H1 (cell line): ENCODE measurements around the gene FAH. TPM values are rescaled to one million over a fixed set of nuclear protein-coding genes. Genes with fewer than 3 reads are reported as not detected.

ENCODE experiments used
- CTCF ChIA-PET: fragments of 300-600 bp; sonication (Branson Sonifier 250); formaldehyde crosslinking; loops from one replicate; lab custom pipeline; 2021; ENCODE audit not compliant: partially characterized antibody; lab: Charles Lee
- POLR2A ChIA-PET: fragments of 300-600 bp; sonication (Branson Sonifier 250); formaldehyde crosslinking; loops from one replicate; lab custom pipeline; 2021; ENCODE audit warnings: inconsistent platforms; ENCODE audit not compliant: partially characterized antibody; lab: Charles Lee
- DNase-seq, 2 experiments: peaks; one replicate each; pipeline versions ENCODE4 v3.0.0 to v3.0.0-alpha.2; 2010 to 2022; ENCODE audit warnings: low spot score in 2 of 2, low read depth in 1 of 2, mixed read lengths in 1 of 2
- FAIRE-seq: peaks from 2 replicates; lab custom pipeline; 2011; peaks lifted over from hg19 to GRCh38; lab: Jason Lieb, UNC
- H2AFZ ChIP-seq: 2 replicates; pipeline ENCODE4 v1.8.1; 2012; ENCODE audit warnings: low read length, inconsistent platforms
- H2AK5ac ChIP-seq: 2 replicates; pipeline ENCODE4 v1.6.1; 2013; ENCODE audit warnings: low read depth, low read length
- H2BK120ac ChIP-seq: replicated peaks from 2 replicates; pipeline ENCODE3; 2013; ENCODE audit warnings: low read depth, low read length, inconsistent platforms
- H2BK12ac ChIP-seq: 2 replicates; pipeline ENCODE4 v1.6.1; 2013; ENCODE audit warnings: low read depth, low read length
- H2BK15ac ChIP-seq: 2 replicates; pipeline ENCODE4 v1.6.1; 2013; ENCODE audit warnings: low read length
- H2BK20ac ChIP-seq: 2 replicates; pipeline ENCODE4 v1.6.1; 2013; ENCODE audit warnings: low read length
- H2BK5ac ChIP-seq: 2 replicates; pipeline ENCODE4 v1.6.1; 2013; ENCODE audit warnings: low read depth, low read length
- H3K14ac ChIP-seq: 2 replicates; pipeline ENCODE4 v1.6.1; 2013; ENCODE audit warnings: inconsistent platforms; ENCODE audit not compliant: insufficient read length
- H3K18ac ChIP-seq: 2 replicates; pipeline ENCODE4 v1.6.1; 2013; ENCODE audit warnings: low read length; ENCODE audit errors: extremely low read depth
- H3K23ac ChIP-seq: 2 replicates; pipeline ENCODE4 v1.6.1; 2013; ENCODE audit warnings: inconsistent platforms; ENCODE audit not compliant: insufficient read length
- H3K23me2 ChIP-seq: 2 replicates; pipeline ENCODE4 v1.6.1; 2013; ENCODE audit warnings: low read depth, low read length
- H3K27ac ChIP-seq: 2 replicates; pipeline ENCODE4 v1.6.1; 2011; ENCODE audit warnings: low read depth, low read length, inconsistent platforms
- H3K27me3 ChIP-seq, 4 experiments: replicated peaks in 1 of 4; 1 replicate in 1 of 4; 2 replicates in 3 of 4; pipeline versions ENCODE4 v1.6.1 to v1.8.1; 2011 to 2013; ENCODE audit warnings: low read length in 3 of 4, mild to moderate bottlenecking in 3 of 4, inconsistent platforms in 2 of 4, mixed read lengths in 2 of 4, moderate library complexity in 1 of 4; ENCODE audit not compliant: control insufficient read depth in 3 of 4, insufficient read depth in 3 of 4; ENCODE audit errors: extremely low read depth in 1 of 4
- H3K36me3 ChIP-seq, 4 experiments: 2 replicates each; pipeline versions ENCODE4 v1.6.1 to v1.8.1; 2011 to 2013; ENCODE audit warnings: mild to moderate bottlenecking in 4 of 4, low read length in 3 of 4, moderate library complexity in 2 of 4, control low read depth in 1 of 4, inconsistent platforms in 1 of 4; ENCODE audit not compliant: insufficient read depth in 4 of 4, control insufficient read depth in 2 of 4
- H3K4ac ChIP-seq: replicated peaks from 2 replicates; pipeline ENCODE3; 2013; ENCODE audit warnings: low read length, low read depth, mixed read lengths, inconsistent platforms; ENCODE audit not compliant: insufficient read length
- H3K4me1 ChIP-seq, 4 experiments: replicated peaks in 1 of 4; 1 replicate in 1 of 4; 2 replicates in 3 of 4; pipeline versions ENCODE4 v1.6.1 to v1.8.1; 2011 to 2013; ENCODE audit warnings: low read length in 3 of 4, inconsistent platforms in 2 of 4, mixed read lengths in 1 of 4; ENCODE audit not compliant: insufficient read depth in 4 of 4, control insufficient read depth in 3 of 4
- H3K4me2 ChIP-seq, 2 experiments: 2 replicates each; pipeline versions ENCODE4 v1.6.1 to v1.8.1; 2011 to 2013; ENCODE audit warnings: low read depth in 2 of 2, low read length in 2 of 2, control low read depth in 1 of 2, inconsistent platforms in 1 of 2, mild to moderate bottlenecking in 1 of 2; ENCODE audit not compliant: insufficient read depth in 1 of 2
- H3K4me3 ChIP-seq, 4 experiments: fragments of 200-600, 300-600 bp in 1 of 4; sonication (generic), shearing (Covaris generic), sonication (Bioruptor Twin) in 1 of 4; 2 replicates each; pipeline versions ENCODE4 v1.5.1 to v1.8.1; 2011 to 2016; ENCODE audit warnings: low read length in 4 of 4, low read depth in 3 of 4, control low read depth in 2 of 4, inconsistent platforms in 2 of 4, mild to moderate bottlenecking in 2 of 4, mixed read lengths in 1 of 4, moderate library complexity in 1 of 4; ENCODE audit not compliant: insufficient read depth in 2 of 4; ENCODE audit errors: extremely low read depth in 1 of 4
- H3K56ac ChIP-seq: replicated peaks from 2 replicates; pipeline ENCODE3; 2013; ENCODE audit warnings: low read depth, mild to moderate bottlenecking, mixed read lengths, low read length, inconsistent platforms; ENCODE audit not compliant: insufficient read length
- H3K79me1 ChIP-seq: 2 replicates; pipeline ENCODE4 v1.6.1; 2013; ENCODE audit warnings: low read depth, low read length, control low read depth
- H3K79me2 ChIP-seq, 2 experiments: 2 replicates each; pipeline versions ENCODE4 v1.6.1 to v1.8.1; 2012 to 2013; ENCODE audit warnings: low read length in 2 of 2, mild to moderate bottlenecking in 2 of 2, inconsistent platforms in 1 of 2; ENCODE audit not compliant: insufficient read depth in 2 of 2, control insufficient read depth in 1 of 2
- H3K9ac ChIP-seq, 4 experiments: replicated peaks in 1 of 4; 1 replicate in 1 of 4; 2 replicates in 3 of 4; pipeline versions ENCODE4 v1.6.1 to v1.8.1; 2011 to 2013; ENCODE audit warnings: low read depth in 3 of 4, low read length in 3 of 4, control low read depth in 2 of 4, mild to moderate bottlenecking in 2 of 4, moderate library complexity in 2 of 4, inconsistent platforms in 1 of 4; ENCODE audit errors: extremely low read depth in 1 of 4
- H3K9me3 ChIP-seq, 2 experiments: 2 replicates each; pipeline versions ENCODE4 v1.6.1 to v1.8.1; 2012 to 2013; ENCODE audit warnings: mild to moderate bottlenecking in 2 of 2, moderate library complexity in 2 of 2, control low read depth in 1 of 2, inconsistent platforms in 1 of 2, low read depth in 1 of 2, low read length in 1 of 2, mixed read lengths in 1 of 2; ENCODE audit not compliant: insufficient read depth in 2 of 2
- H4K20me1 ChIP-seq, 2 experiments: replicated peaks in 1 of 2; 2 replicates each; pipeline versions ENCODE3 to v1.8.1; 2011 to 2013; ENCODE audit warnings: inconsistent platforms in 2 of 2, low read length in 2 of 2, mild to moderate bottlenecking in 1 of 2; ENCODE audit not compliant: insufficient read depth in 2 of 2, control insufficient read depth in 1 of 2
- H4K5ac ChIP-seq: 2 replicates; pipeline ENCODE4 v1.6.1; 2013; ENCODE audit warnings: low read length, low read depth, mixed read lengths, inconsistent platforms; ENCODE audit not compliant: insufficient read length
- H4K8ac ChIP-seq: 2 replicates; pipeline ENCODE4 v1.8.0; 2013; ENCODE audit warnings: mild to moderate bottlenecking, moderate library complexity, low read length, inconsistent platforms; ENCODE audit not compliant: insufficient read depth; ENCODE audit errors: extremely low read depth
- H4K91ac ChIP-seq: replicated peaks from 2 replicates; pipeline ENCODE3; 2013; ENCODE audit warnings: low read length, mixed read lengths, inconsistent platforms; ENCODE audit not compliant: insufficient read length
- BCL11A ChIP-seq, 2 experiments: IDR thresholded peaks; one replicate each; pipeline ENCODE4 v1.6.1; 2011; ENCODE audit warnings: low read depth in 2 of 2, low read length in 2 of 2, mild to moderate bottlenecking in 2 of 2
- CBX8 ChIP-seq: fragments of 300-800, 300-1000 bp; sonication (generic); IDR thresholded peaks from 2 replicates; pipeline ENCODE4 v1.7.1; 2016; ENCODE audit warnings: low read depth, low read length, borderline replicate concordance
- CTBP2 ChIP-seq: IDR thresholded peaks from 2 replicates; pipeline ENCODE4 v1.7.0; 2011; ENCODE audit warnings: borderline replicate concordance, mild to moderate bottlenecking, moderate library complexity, mixed read lengths, low read length; ENCODE audit not compliant: insufficient read depth, insufficient read length
- EGR1 ChIP-seq: IDR thresholded peaks from 2 replicates; pipeline ENCODE4 v1.6.1; 2011; ENCODE audit warnings: low read depth, low read length, borderline replicate concordance
- EP300 ChIP-seq, 2 experiments: IDR thresholded peaks; 1 replicate in 1 of 2; 2 replicates in 1 of 2; pipeline ENCODE4 v1.6.1; 2011 to 2012; ENCODE audit warnings: low read depth in 2 of 2, low read length in 2 of 2, mild to moderate bottlenecking in 2 of 2, borderline replicate concordance in 1 of 2, inconsistent platforms in 1 of 2, moderate library complexity in 1 of 2
- HDAC6 ChIP-seq: IDR thresholded peaks from one replicate; pipeline ENCODE4 v1.7.1; 2012; ENCODE audit warnings: low read depth, mild to moderate bottlenecking, inconsistent platforms, low read length, moderate library complexity
- POLR2AphosphoS5 ChIP-seq: IDR thresholded peaks from 2 replicates; pipeline ENCODE4 v1.6.1; 2011; ENCODE audit warnings: low read depth, low read length
- RBBP5 ChIP-seq: IDR thresholded peaks from 2 replicates; pipeline ENCODE4 v1.7.1; 2012; ENCODE audit warnings: low read depth, mild to moderate bottlenecking, inconsistent platforms, low read length, moderate library complexity, borderline replicate concordance
- RXRA ChIP-seq: IDR thresholded peaks from 2 replicates; pipeline ENCODE4 v1.6.1; 2011; ENCODE audit warnings: low read depth, mild to moderate bottlenecking, low read length, moderate library complexity; ENCODE audit not compliant: insufficient read depth
- TAF1 ChIP-seq: IDR thresholded peaks from 2 replicates; pipeline ENCODE4 v1.6.1; 2011; ENCODE audit warnings: mild to moderate bottlenecking, low read depth, low read length
- TAF7 ChIP-seq: optimal IDR thresholded peaks from 2 replicates; pipeline ENCODE3; 2011; ENCODE audit warnings: low read depth, mild to moderate bottlenecking, inconsistent platforms, low read length, moderate library complexity, borderline replicate concordance
- ZNF274 ChIP-seq: IDR thresholded peaks from 2 replicates; pipeline ENCODE4 v1.7.0; 2012; ENCODE audit warnings: low read length, borderline replicate concordance; ENCODE audit errors: extremely low read depth
- WGBS, 2 experiments: shearing (Covaris generic) in 1 of 2; methylation state at CpG; one replicate each; pipeline versions ENCODE4 v1.1.6 to v1.1.7; 2013 to 2015; ENCODE audit warnings: low lambda C conversion rate in 2 of 2, mixed read lengths in 2 of 2, inconsistent platforms in 1 of 2, low coverage in 1 of 2, missing lambda C conversion rate in 1 of 2; ENCODE audit not compliant: insufficient replicate concordance in 2 of 2, insufficient coverage in 1 of 2, insufficient read length in 1 of 2; ENCODE audit errors: extremely low coverage in 1 of 2, missing lambda C conversion rate in 1 of 2; 5-methylcytosine and 5-hydroxymethylcytosine counted together
- polyA plus RNA-seq, 7 experiments: library from polyadenylated mRNA; depleted of rRNA in 3 of 7; stranded (reverse) in 5 of 7; unstranded in 2 of 7; fragments of >200 nt in 5 of 7; fragments of 200-250 nt in 2 of 7; gene quantifications; 1 replicate in 5 of 7; 2 replicates in 1 of 7; 4 replicates in 1 of 7; pipeline versions ENCODE4 v1.2.1 to v1.2.3, GENCODE V29; 2011 to 2013; ENCODE audit warnings: missing spikeins in 2 of 7, mixed read lengths in 2 of 7
- total RNA-seq: library from RNA; stranded (reverse); fragmentation: NEBNext Ultra II Directional; extraction: Animal tissue kit (Norgen Biotek cat#: 25700); gene quantifications from 2 replicates; pipeline ENCODE4 v1.2.1, GENCODE V29; 2021

Gene FAH
- total and polyA plus RNA-seq, 2 of the 8 experiments (the other 6 are each of a cell fraction or from before 2014, with no cell fraction given) = 20.0 to 21.7 TPM

DNA sequence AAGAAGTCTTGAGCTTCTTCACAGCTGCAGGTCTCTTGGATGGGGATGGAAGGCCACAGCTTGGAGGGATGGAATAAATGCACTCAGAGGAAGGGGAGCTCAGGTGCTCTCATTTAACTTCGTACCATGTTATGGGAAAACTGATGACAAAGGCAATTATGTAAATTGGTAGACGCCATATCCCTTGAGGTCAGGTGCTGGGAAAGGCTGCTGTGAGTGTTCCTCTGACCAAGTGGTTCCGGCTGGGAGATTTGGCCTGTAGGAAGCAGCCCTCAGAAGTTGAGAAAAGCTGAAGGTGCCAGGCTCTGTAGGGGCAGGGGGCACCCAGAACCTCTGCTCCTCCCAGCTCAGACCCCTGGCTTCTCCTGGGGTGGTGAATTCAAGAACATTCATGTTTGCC, 47.1 kb downstream of the FAH start:
- Histone ChIP-seq H2BK20ac (no peak overlapping the region), H3K4me1 (peaks cover 1 to 9% (median 6%) of the 10 kb centered on the region in 4 experiments), H3K4ac (no peak overlapping the region), H2BK12ac (no peak overlapping the region), H2BK15ac (0 out of 2 replicates have a peak overlapping the region, but pooled peaks have one; percentile 20), H2BK5ac (no peak overlapping the region), H3K9me3 (no peaks in the 10 kb centered on the region), H3K27ac (no peak overlapping the region), H3K79me1 (no peaks in the 10 kb centered on the region), H3K23me2 (no peaks in the 10 kb centered on the region), H4K8ac (no peak overlapping the region), H4K91ac (no peak overlapping the region), H3K9ac (no peak overlapping the region), H3K27me3 (no peaks in the 10 kb centered on the region), H3K4me3 (no peak overlapping the region), H2AFZ (no peak overlapping the region), H2BK120ac (no peak overlapping the region), H3K79me2 (no peaks in the 10 kb centered on the region), H4K20me1 (no peaks in the 10 kb centered on the region), H2AK5ac (no peak overlapping the region), H3K18ac (no peak overlapping the region), H3K14ac (no peak overlapping the region), H3K23ac (no peak overlapping the region), H3K56ac (no peak overlapping the region), H3K4me2 (no peak overlapping the region), H3K36me3 (no peaks in the 10 kb centered on the region), H4K5ac (no peak overlapping the region)
- CTCF ChIA-PET = interaction anchor here (0.5 to 1.0 kb wide), 6 partner anchors 16 to 82 kb away, joined by 3 to 5 read pairs (median 3); no protein-coding TSS in a partner anchor
- no peak for TF ChIP-seq EP300 (IDR thresholded peaks at IDR 0.05; ENCODE audit: borderline replicate concordance in 1 of 2, low read depth in 2 of 2, low read length in 2 of 2)
- TF ChIP-seq RXRA = no peak
- TF ChIP-seq TAF7 = no peak
- no peak for TF ChIP-seq HDAC6
- no peak for TF ChIP-seq CTBP2
- TF ChIP-seq TAF1 = no peak
- no peak for TF ChIP-seq POLR2AphosphoS5
- TF ChIP-seq ZNF274 = no peak
- TF ChIP-seq CBX8 = no peak
- TF ChIP-seq EGR1 = no peak
- TF ChIP-seq RBBP5 = no peak
- TF ChIP-seq BCL11A (IDR thresholded peaks at IDR 0.05; ENCODE audit: low read depth in 2 of 2, low read length in 2 of 2) = no peak
- DNase-seq (peak in 1 of 2 experiments; percentile 37), FAIRE-seq (no peak)
- POLR2A ChIA-PET = no interaction called here
- 83% methylated on average over 3 of the region's 3 CpGs; no CpG with 5 or more reads in 1 of the 2 experiments for WGBS, 2 experiments
